ENCODE data around the gene MPP3.

MPP3 gene

GRCh38 chr17:43818966-43819365 lies 14.0 kb downstream of the MPP3 start:
- TF ChIP-seq CTCF (IDR thresholded peaks at IDR 0.05; ENCODE audit: borderline replicate concordance, extremely low read depth, low read length, poor library complexity, severe bottlenecking): no peak
- no peak for TF ChIP-seq EZH2 (IDR thresholded peaks at IDR 0.05; ENCODE audit: borderline replicate concordance, low read depth, low read length, severe bottlenecking)
- H3K9me3 ChIP-seq (ENCODE audit: insufficient read depth, low read length, severe bottlenecking): no peaks in the 10 kb centered on the region
- DNase-seq (no peak), ATAC-seq (ENCODE audit: insufficient read depth, low read depth) (no peak)
- H3K36me3 ChIP-seq (ENCODE audit: insufficient read depth, low read length): no peaks in the 10 kb centered on the region
- no peaks in the 10 kb centered on the region for H4K20me1 ChIP-seq (ENCODE audit: insufficient read depth, low read length)
- peaks cover 8% of the 10 kb centered on the region for H3K27me3 ChIP-seq (ENCODE audit: insufficient read depth, low read length, poor library complexity)
- H3K27ac ChIP-seq (ENCODE audit: low read length): no peak overlapping the region
- no peak overlapping the region for H3K9ac ChIP-seq (ENCODE audit: low read depth, low read length)
- no peak overlapping the region for H3K4me3 ChIP-seq (ENCODE audit: low read depth in 1 of 2, low read length in 2 of 2)
- H3K79me2 ChIP-seq (ENCODE audit: insufficient read depth, low read length): no peaks in the 10 kb centered on the region
- H2AFZ ChIP-seq (ENCODE audit: low read depth, low read length): no peak overlapping the region
- H3K4me1 ChIP-seq (ENCODE audit: insufficient read depth, low read length): no peaks in the 10 kb centered on the region
- H3K4me2 ChIP-seq (ENCODE audit: insufficient read depth, low read length): no peak overlapping the region

DNA sequence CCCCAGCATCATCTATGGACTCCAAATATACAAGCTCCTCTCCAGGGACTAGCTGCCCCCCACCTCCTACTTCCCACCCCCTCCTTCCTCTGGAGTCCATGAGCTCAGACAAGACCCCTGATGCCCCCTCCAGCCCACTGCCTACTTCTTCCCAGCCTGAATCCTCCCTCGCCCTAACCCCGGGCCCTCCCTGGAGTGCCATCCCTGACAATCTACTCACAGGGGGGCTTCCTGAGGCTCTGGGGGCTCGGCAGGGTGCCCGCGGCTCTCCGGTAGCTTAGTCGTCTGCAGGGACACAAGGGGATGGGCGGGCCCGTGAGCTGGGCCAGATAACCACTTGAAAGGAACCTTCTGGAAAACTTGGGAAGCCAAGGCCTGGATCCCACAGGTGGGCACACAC lies 15.1 kb downstream of the MPP3 start:
- Histone ChIP-seq H3K4me3 (ENCODE audit: low read depth in 1 of 2, low read length in 2 of 2) (no peak overlapping the region), H3K36me3 (ENCODE audit: insufficient read depth, low read length) (no peaks in the 10 kb centered on the region), H3K9ac (ENCODE audit: low read depth, low read length) (no peak overlapping the region), H3K4me2 (ENCODE audit: insufficient read depth, low read length) (no peak overlapping the region), H4K20me1 (ENCODE audit: insufficient read depth, low read length) (no peaks in the 10 kb centered on the region), H3K27ac (ENCODE audit: low read length) (no peak overlapping the region), H3K9me3 (ENCODE audit: insufficient read depth, low read length, severe bottlenecking) (no peaks in the 10 kb centered on the region), H2AFZ (ENCODE audit: low read depth, low read length) (no peak overlapping the region), H3K79me2 (ENCODE audit: insufficient read depth, low read length) (no peaks in the 10 kb centered on the region), H3K27me3 (ENCODE audit: insufficient read depth, low read length, poor library complexity) (peaks cover 9% of the 10 kb centered on the region), H3K4me1 (ENCODE audit: insufficient read depth, low read length) (no peaks in the 10 kb centered on the region)
- ATAC-seq (ENCODE audit: insufficient read depth, low read depth) (no peak), DNase-seq (no peak)
- TF ChIP-seq CTCF (IDR thresholded peaks at IDR 0.05; ENCODE audit: borderline replicate concordance, extremely low read depth, low read length, poor library complexity, severe bottlenecking) (no peak), EZH2 (IDR thresholded peaks at IDR 0.05; ENCODE audit: borderline replicate concordance, low read depth, low read length, severe bottlenecking) (no peak)

DNA sequence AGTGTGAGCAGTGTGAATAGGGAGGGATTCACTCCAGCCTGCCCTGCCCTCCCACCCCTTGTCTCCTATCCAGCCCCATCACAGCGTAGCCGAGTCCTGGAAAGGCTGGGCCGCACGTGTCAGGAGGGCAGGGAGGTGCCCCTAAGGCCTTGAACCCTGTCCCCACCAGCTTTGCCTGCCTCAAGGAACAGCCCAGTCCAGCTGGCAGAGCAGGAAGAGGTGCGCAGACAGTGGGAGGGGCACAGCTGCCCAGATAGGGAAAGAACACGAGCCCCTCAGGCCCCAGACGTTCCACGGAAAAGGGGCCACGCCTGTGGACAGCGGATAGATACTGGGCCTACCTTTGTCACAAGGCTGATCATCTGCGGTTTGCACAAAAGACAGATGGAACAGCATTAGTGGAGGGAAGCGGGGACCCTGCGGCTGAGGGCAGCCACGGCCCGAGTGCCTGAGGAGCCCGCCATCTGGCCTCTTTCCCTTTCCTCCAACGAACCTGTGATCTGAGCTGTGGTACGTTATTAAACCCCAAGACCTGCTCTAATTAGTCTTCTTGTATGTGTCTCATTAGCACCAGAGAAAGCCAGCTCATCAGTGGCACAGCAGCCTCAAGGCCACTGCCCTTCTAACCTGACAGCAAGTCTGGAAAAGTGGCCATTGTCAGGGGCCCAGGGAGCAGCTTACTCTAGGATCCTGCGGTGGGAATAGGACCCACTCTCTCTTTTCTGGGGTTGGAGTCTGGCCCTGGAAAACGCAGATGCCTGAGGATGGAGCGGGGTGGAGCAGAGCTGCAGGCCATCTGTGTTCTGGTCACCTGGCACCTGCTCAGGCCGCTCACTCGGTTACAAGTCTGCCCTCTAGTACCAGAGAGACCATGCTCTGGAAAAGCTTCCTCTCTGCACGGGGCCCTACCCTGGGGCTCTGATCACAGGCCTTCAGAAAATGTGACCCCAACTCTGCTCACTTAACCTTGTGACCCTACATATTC lies 16.3 kb downstream of the MPP3 start:
- Histone ChIP-seq H3K9ac (ENCODE audit: low read depth, low read length) (no peak overlapping the region), H3K27me3 (ENCODE audit: insufficient read depth, low read length, poor library complexity) (peaks cover 13% of the 10 kb centered on the region), H3K4me2 (ENCODE audit: insufficient read depth, low read length) (no peak overlapping the region), H3K4me1 (ENCODE audit: insufficient read depth, low read length) (no peaks in the 10 kb centered on the region), H3K36me3 (ENCODE audit: insufficient read depth, low read length) (no peaks in the 10 kb centered on the region), H3K9me3 (ENCODE audit: insufficient read depth, low read length, severe bottlenecking) (no peaks in the 10 kb centered on the region), H3K4me3 (ENCODE audit: low read depth in 1 of 2, low read length in 2 of 2) (no peak overlapping the region), H3K79me2 (ENCODE audit: insufficient read depth, low read length) (no peaks in the 10 kb centered on the region), H4K20me1 (ENCODE audit: insufficient read depth, low read length) (no peaks in the 10 kb centered on the region), H2AFZ (ENCODE audit: low read depth, low read length) (no peak overlapping the region), H3K27ac (ENCODE audit: low read length) (no peak overlapping the region)
- DNase-seq (no peak), ATAC-seq (ENCODE audit: insufficient read depth, low read depth) (no peak)
- TF ChIP-seq EZH2 (IDR thresholded peaks at IDR 0.05; ENCODE audit: borderline replicate concordance, low read depth, low read length, severe bottlenecking) (no peak), CTCF (IDR thresholded peaks at IDR 0.05; ENCODE audit: borderline replicate concordance, extremely low read depth, low read length, poor library complexity, severe bottlenecking) (no peak)
